ENCODE results near the gene ELL2. TPM values are rescaled to one million over a fixed set of nuclear protein-coding genes. Genes with fewer than 3 reads are reported as not detected.
"Not testable (repeated sequence)": the region's sequence is repeated elsewhere in the genome, so short reads cannot be mapped to it uniquely, and the experiment has no call there.

ELL2 gene
- total and polyA plus RNA-seq, 4 donors, result 12.2 to 44.1 (median 13.9) TPM

DNA sequence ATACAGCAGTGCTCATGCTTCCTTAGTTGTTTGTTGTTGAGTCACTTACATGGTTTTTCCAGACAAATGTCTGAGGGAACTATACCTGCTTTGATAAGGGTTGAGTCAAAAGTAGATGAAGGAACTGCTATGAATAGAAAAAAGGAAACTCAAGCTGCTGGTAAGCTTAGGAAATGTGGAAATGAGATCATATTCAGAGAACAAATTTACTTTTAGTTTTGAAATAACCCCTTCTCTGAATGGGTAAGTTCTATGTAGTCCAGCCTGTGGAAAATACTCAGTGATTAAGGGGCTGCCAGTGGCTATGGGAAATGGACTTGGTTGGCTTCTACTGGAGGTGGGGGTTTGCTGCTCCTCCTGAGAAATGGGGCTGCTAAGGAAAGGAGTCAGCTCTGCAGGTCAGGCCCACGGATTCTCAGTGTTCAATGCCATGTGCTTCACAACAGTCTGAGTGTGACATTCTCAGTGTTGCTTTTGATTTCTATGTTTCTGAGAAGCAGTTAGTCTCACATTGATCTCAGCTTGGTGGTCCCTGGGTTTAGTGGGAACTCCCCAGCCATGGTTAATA lies 91.5 kb downstream of the ELL2 start:
- no peak for DNase-seq (ENCODE audit: low read depth in 4 of 6, low spot score in 6 of 6)
- H3K4me1 ChIP-seq (ENCODE audit: control insufficient read depth, insufficient read depth, low read length), result no peaks in the 10 kb centered on the region
- no peak overlapping the region for H3K4me3 ChIP-seq (ENCODE audit: low read depth, low read length)
- no peaks in the 10 kb centered on the region for H3K36me3 ChIP-seq (ENCODE audit: control insufficient read depth, insufficient read depth, low read length)
- WGBS (ENCODE audit: insufficient coverage), result 80% methylated on average over 1 of the region's 1 CpG
- H3K27ac ChIP-seq (ENCODE audit: low read depth, low read length), result no peak overlapping the region
- no peaks in the 10 kb centered on the region for H3K9me3 ChIP-seq (ENCODE audit: control insufficient read depth, insufficient read depth, low read length)
- no peaks in the 10 kb centered on the region for H3K27me3 ChIP-seq (ENCODE audit: control insufficient read depth, insufficient read depth, low read length)

DNA sequence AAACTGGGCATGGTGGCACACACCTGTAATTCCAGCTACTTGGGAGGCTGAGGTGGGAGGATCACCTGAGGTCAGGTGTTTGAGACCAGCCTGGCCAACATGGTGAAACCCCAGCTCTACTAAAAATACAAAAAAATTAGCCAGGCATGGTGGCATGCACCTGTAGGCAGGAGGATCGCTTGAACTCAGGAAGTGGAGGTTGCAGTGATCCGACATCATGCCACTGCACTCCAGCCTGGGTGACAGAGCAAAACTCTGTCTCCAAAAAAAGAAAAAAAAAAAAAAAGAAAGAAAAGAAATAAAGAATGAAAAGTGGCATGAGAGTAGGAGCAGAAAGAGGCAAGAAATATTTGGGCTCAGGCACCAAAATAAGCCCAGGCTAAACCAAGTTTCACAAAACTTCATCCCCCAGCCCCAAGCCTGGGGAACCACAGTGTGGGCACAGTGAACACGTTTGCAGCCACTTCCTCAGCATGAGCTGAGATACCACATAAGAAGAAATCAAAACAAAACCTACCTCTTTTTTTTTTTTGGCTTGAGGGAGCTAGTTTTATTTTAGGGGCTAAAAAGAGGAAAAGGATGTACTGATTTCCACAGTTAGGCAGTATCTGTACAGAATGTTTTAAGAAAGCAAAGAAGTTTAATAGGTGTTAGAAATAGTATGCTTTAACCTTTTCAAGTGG lies 92.3 kb downstream of the ELL2 start:
- not testable (repeated sequence) for H3K9me3 ChIP-seq (ENCODE audit: control insufficient read depth, insufficient read depth, low read length); H3K27me3 ChIP-seq (ENCODE audit: control insufficient read depth, insufficient read depth, low read length); H3K4me1 ChIP-seq (ENCODE audit: control insufficient read depth, insufficient read depth, low read length); DNase-seq (ENCODE audit: low read depth in 4 of 6, low spot score in 6 of 6); H3K36me3 ChIP-seq (ENCODE audit: control insufficient read depth, insufficient read depth, low read length); H3K27ac ChIP-seq (ENCODE audit: low read depth, low read length); H3K4me3 ChIP-seq (ENCODE audit: low read depth, low read length)
- 80% methylated on average over 1 of the region's 3 CpGs for WGBS (ENCODE audit: insufficient coverage)

DNA sequence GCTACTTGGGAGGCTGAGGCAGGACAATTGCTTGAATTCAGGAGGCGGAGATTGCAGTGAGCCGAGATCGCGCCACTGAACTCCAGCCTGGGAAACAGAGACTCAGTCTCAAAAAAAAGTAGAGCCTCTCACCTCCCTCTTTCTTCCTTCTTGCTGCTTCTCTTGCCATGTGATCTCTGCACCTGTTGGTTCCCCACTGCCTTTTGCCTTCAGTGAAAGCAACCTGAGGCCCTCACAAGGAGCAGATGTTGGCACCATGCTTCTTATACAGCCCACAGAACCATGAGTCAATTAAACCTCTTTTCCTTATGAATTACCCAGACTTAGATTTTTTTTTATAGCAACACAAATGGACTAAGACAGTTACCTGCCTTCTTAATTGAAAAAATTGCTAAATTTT lies 93.5 kb downstream of the ELL2 start:
- H3K27me3 ChIP-seq (ENCODE audit: control insufficient read depth, insufficient read depth, low read length), result no peaks in the 10 kb centered on the region
- H3K4me1 ChIP-seq (ENCODE audit: control insufficient read depth, insufficient read depth, low read length), result no peaks in the 10 kb centered on the region
- 100% methylated on average over 4 of the region's 4 CpGs for WGBS (ENCODE audit: insufficient coverage)
- H3K36me3 ChIP-seq (ENCODE audit: control insufficient read depth, insufficient read depth, low read length), result no peaks in the 10 kb centered on the region
- H3K4me3 ChIP-seq (ENCODE audit: low read depth, low read length), result no peak overlapping the region
- DNase-seq (ENCODE audit: low read depth in 4 of 6, low spot score in 6 of 6), result no peak
- no peaks in the 10 kb centered on the region for H3K9me3 ChIP-seq (ENCODE audit: control insufficient read depth, insufficient read depth, low read length)
- H3K27ac ChIP-seq (ENCODE audit: low read depth, low read length), result no peak overlapping the region

DNA sequence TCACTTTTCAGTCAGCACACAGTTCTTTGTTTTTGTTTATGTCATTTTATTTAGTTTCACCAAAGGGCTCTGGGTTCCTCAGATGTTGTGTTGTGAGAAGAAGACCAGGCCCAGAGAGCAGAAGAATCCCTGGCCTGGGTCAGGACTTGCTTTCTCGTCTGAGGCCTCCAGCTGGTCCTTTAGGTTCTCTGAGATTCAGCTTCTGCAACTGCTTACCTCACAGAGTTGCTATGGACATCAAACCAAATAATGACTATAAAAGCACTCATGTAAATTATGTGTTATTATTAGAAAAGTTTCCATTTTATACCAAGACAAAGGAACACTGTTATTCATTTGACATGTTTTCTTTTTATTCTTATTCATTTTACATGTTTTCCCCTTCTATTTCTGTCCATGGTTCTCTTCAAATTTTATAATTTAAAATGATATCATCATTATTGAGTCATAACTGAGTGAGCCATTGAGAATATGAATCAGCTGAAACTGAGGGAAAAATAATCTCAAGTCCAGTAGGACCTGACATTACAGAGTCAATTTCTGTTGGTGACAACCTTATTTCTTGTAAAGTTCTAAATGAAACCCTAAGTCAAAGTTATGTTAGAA lies 95.1 kb downstream of the ELL2 start:
- Histone ChIP-seq H3K4me3 (ENCODE audit: low read depth, low read length) (no peak overlapping the region), H3K4me1 (ENCODE audit: control insufficient read depth, insufficient read depth, low read length) (no peaks in the 10 kb centered on the region), H3K9me3 (ENCODE audit: control insufficient read depth, insufficient read depth, low read length) (no peaks in the 10 kb centered on the region), H3K27ac (ENCODE audit: low read depth, low read length) (no peak overlapping the region), H3K27me3 (ENCODE audit: control insufficient read depth, insufficient read depth, low read length) (no peaks in the 10 kb centered on the region), H3K36me3 (ENCODE audit: control insufficient read depth, insufficient read depth, low read length) (no peaks in the 10 kb centered on the region)
- DNase-seq (ENCODE audit: low read depth in 4 of 6, low spot score in 6 of 6), result no peak
- WGBS (ENCODE audit: insufficient coverage), result no CpG with 5 or more reads among the region's 1 CpG

DNA sequence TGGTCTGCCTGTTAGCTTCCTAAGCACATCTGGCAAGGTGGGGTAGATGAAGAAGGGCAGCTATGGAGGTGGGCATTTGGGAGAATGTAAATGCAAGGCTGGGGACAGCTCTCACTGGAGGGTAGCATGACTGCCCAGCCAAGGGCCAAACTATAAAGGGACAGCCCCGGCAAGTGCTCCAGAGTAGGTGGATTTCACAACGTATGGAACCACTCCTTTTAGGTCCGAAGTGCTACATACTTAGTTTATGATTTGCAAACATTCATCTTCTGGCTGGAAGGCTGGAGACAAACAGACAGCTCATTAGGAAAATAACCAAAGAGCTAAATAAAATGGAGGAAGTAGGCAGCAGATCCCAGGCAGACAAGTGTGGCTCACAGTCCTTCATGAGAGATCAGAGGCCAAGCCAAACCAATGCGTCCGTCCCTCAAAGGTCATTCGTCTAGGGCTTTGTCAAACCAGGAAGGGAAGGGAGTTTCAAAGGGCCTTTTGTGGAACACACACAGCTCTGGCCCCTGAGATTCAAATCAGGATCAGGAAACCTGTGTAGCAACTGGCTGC lies 96.6 kb downstream of the ELL2 start:
- Histone ChIP-seq H3K27ac (ENCODE audit: low read depth, low read length) (no peak overlapping the region), H3K36me3 (ENCODE audit: control insufficient read depth, insufficient read depth, low read length) (no peaks in the 10 kb centered on the region), H3K4me1 (ENCODE audit: control insufficient read depth, insufficient read depth, low read length) (no peaks in the 10 kb centered on the region), H3K4me3 (ENCODE audit: low read depth, low read length) (no peak overlapping the region), H3K9me3 (ENCODE audit: control insufficient read depth, insufficient read depth, low read length) (no peaks in the 10 kb centered on the region), H3K27me3 (ENCODE audit: control insufficient read depth, insufficient read depth, low read length) (no peaks in the 10 kb centered on the region)
- DNase-seq (ENCODE audit: low read depth in 4 of 6, low spot score in 6 of 6), result no peak
- WGBS (ENCODE audit: insufficient coverage), result 27% methylated on average over 3 of the region's 6 CpGs

DNA sequence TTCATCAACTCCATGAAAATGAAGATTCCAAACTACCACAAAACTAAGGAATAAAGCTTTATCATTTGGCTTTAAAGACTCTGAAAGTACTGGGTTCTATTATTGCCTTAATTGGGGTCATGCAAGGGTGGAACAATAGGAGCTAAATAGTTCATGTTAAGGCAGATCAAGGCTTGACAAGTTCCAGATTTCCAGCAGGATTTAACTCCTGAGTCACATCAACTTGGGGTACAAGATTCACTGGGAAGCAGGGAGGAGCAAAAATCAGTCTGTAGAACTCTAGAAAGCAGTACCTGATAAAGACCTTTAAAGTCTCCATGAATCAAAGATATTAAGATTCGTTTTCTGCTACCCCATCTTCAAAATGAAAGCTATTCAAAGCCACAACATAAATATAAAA lies 97.2 kb downstream of the ELL2 start:
- Histone ChIP-seq H3K4me1 (ENCODE audit: control insufficient read depth, insufficient read depth, low read length) (no peaks in the 10 kb centered on the region), H3K36me3 (ENCODE audit: control insufficient read depth, insufficient read depth, low read length) (no peaks in the 10 kb centered on the region), H3K27me3 (ENCODE audit: control insufficient read depth, insufficient read depth, low read length) (peaks cover 2% of the 10 kb centered on the region), H3K9me3 (ENCODE audit: control insufficient read depth, insufficient read depth, low read length) (no peaks in the 10 kb centered on the region), H3K27ac (ENCODE audit: low read depth, low read length) (no peak overlapping the region), H3K4me3 (ENCODE audit: low read depth, low read length) (no peak overlapping the region)
- DNase-seq (ENCODE audit: low read depth in 4 of 6, low spot score in 6 of 6), result no peak
- WGBS (ENCODE audit: insufficient coverage), result no CpG with 5 or more reads among the region's 1 CpG

DNA sequence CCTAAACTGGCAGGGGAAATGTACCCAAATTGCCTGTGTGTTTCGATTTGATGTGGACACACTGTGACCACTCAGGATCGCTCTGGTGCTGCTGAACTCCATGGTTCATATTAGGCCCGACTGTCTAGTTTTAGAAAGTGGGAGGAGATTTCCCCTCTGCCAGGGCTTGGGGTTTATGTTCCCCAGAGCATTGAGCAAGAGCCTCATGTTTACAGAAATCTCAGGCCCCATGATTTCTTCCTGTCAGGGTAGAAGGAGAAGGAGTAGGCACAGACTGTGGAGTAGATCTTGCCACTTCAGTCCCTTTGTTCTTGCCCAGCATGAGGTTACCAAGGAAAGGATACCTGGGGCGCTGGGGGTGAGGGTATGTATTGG lies 98.3 kb downstream of the ELL2 start:
- DNase-seq (ENCODE audit: low read depth in 4 of 6, low spot score in 6 of 6), result no peak
- H3K9me3 ChIP-seq (ENCODE audit: control insufficient read depth, insufficient read depth, low read length), result no peaks in the 10 kb centered on the region
- H3K27ac ChIP-seq (ENCODE audit: low read depth, low read length), result no peak overlapping the region
- no peaks in the 10 kb centered on the region for H3K36me3 ChIP-seq (ENCODE audit: control insufficient read depth, insufficient read depth, low read length)
- H3K4me1 ChIP-seq (ENCODE audit: control insufficient read depth, insufficient read depth, low read length), result peaks cover 7% of the 10 kb centered on the region
- 97% methylated on average over 3 of the region's 4 CpGs for WGBS (ENCODE audit: insufficient coverage)
- peaks cover 2% of the 10 kb centered on the region for H3K27me3 ChIP-seq (ENCODE audit: control insufficient read depth, insufficient read depth, low read length)
- H3K4me3 ChIP-seq (ENCODE audit: low read depth, low read length), result no peak overlapping the region

DNA sequence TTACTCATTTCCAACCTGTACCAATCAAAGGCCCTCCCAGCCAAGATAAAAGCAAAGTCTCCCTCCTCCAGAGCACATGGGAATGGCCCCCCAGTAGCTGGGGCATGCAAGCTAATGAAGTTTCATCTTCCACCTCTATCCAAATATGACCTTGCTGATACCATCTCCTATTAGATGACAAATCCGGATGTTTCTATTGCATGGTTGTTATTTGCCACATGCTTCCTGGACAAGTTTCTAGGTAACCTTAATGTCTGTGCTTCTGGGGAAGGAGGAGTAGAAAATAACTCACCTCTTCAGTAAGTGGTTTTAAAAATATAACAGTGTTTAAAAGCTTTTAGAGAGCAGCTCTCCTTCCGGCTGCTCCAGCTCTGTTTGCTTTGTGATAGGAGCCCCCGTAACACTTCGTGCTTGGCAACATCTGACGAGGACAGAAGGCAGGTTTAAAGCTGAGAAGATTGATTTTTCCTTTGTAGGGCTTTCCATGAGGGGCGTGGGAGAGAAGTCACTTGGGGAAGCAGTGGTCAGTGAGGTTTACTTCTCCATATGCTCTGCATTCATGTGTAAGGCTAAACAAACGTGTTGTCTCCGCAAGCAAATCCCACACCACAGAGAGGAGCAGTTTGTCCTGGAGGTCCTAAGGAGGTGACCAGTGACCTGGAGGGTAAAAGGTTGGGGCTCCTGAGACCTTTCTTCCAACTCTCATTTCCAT lies 98.8 kb downstream of the ELL2 start:
- WGBS (ENCODE audit: insufficient coverage), result 55% methylated on average over 4 of the region's 8 CpGs

DNA sequence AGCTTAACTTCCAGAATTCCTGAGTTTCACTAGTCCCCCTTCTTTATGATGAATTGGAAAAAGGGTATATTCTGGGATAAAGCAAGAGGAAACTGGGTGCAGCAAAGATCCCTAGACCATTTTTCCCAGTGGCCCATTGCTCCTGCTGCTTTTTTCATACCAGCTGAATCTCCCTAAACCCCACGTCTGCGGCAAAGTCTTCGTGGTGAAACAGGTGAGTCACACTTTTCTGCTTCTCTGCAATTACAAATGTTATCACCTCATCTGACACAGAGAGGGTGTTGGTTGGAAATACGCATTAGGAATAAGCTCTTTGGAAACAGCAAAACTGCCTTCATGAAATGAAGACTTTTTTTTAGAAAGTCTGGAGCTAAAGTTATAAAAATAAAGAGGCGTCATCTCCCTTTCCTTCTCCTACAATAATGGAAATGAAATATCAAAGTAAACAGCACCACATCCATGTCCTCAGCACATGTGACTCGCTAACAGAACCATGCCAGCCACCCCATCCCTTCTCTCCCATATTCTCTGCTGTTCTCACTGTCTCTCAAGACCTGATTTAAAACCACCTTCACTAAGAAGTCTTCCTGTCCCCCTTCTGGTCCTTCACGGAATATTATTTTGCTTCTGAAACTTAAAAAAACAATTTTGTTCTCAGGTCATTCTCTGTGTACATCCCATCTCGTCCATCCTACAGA lies 99.6 kb downstream of the ELL2 start:
- peaks cover 15% of the 10 kb centered on the region for H3K4me1 ChIP-seq (ENCODE audit: control insufficient read depth, insufficient read depth, low read length)
- no peak for DNase-seq (ENCODE audit: low read depth in 4 of 6, low spot score in 6 of 6)
- no peak overlapping the region for H3K27ac ChIP-seq (ENCODE audit: low read depth, low read length)
- no peaks in the 10 kb centered on the region for H3K36me3 ChIP-seq (ENCODE audit: control insufficient read depth, insufficient read depth, low read length)
- WGBS (ENCODE audit: insufficient coverage), result 47% methylated on average over 4 of the region's 8 CpGs
- H3K9me3 ChIP-seq (ENCODE audit: control insufficient read depth, insufficient read depth, low read length), result no peaks in the 10 kb centered on the region
- no peak overlapping the region for H3K4me3 ChIP-seq (ENCODE audit: low read depth, low read length)
- peaks cover 2% of the 10 kb centered on the region for H3K27me3 ChIP-seq (ENCODE audit: control insufficient read depth, insufficient read depth, low read length)

More for the DNA sequence above, 98.8 kb downstream of the ELL2 start:
- Histone ChIP-seq H3K9me3 (ENCODE audit: control insufficient read depth, insufficient read depth, low read length) (no peaks in the 10 kb centered on the region), H3K4me3 (ENCODE audit: low read depth, low read length) (no peak overlapping the region), H3K4me1 (ENCODE audit: control insufficient read depth, insufficient read depth, low read length) (peaks cover 12% of the 10 kb centered on the region), H3K36me3 (ENCODE audit: control insufficient read depth, insufficient read depth, low read length) (no peaks in the 10 kb centered on the region), H3K27ac (ENCODE audit: low read depth, low read length) (no peak overlapping the region), H3K27me3 (ENCODE audit: control insufficient read depth, insufficient read depth, low read length) (peaks cover 2% of the 10 kb centered on the region)
- no peak for DNase-seq (ENCODE audit: low read depth in 4 of 6, low spot score in 6 of 6)
